Right lobe of liver (tissue), 6 donors: ENCODE measurements around the gene NASP. TPM values are rescaled to one million over a fixed set of nuclear protein-coding genes. Genes with fewer than 3 reads are reported as not detected.
A peak's percentile ranks its signal among the peaks of the same experiment; 100 is the strongest.

Experiments used
- ATAC-seq, 4 donors: fragments of 200-7000 bp; cut with Tn5 transposase; one replicate each; pipeline ENCODE4 v1.9.1; 2020; ENCODE audit warnings: mild to moderate bottlenecking in 4 of 4, moderate library complexity in 4 of 4
- DNase-seq, 3 donors: peaks; one replicate each; pipeline ENCODE4 v3.0.0-alpha.2; 2020
- H3K27ac ChIP-seq, 3 donors: fragments of 200-600 bp; one replicate each; pipeline ENCODE4 v1.8.0; 2022
- H3K27me3 ChIP-seq, 2 donors: fragments of 200-600 bp; one replicate each; pipeline ENCODE4 v1.8.0; 2022
- H3K36me3 ChIP-seq, 4 donors: fragments of 200-600 bp; sonication (generic) in 1 of 4; one replicate each; pipeline versions ENCODE4 v1.5.1 to v1.8.0; 2017 to 2022; ENCODE audit warnings: control low read depth in 1 of 4
- H3K4me1 ChIP-seq, 4 donors: fragments of 200-600 bp; sonication (generic) in 1 of 4; one replicate each; pipeline versions ENCODE4 v1.5.1 to v1.8.0; 2017 to 2022; ENCODE audit warnings: control low read depth in 1 of 4
- H3K4me3 ChIP-seq, 3 donors: fragments of 200-600 bp; one replicate each; pipeline ENCODE4 v1.8.0; 2022
- H3K9me3 ChIP-seq, 4 donors: fragments of 200-600 bp; sonication (generic) in 1 of 4; one replicate each; pipeline versions ENCODE4 v1.5.1 to v1.8.0; 2017 to 2022; ENCODE audit warnings: control low read depth in 1 of 4
- CTCF ChIP-seq, 4 donors: fragments of 200-600 bp in 3 of 4; fragments of 450-650 bp in 1 of 4; IDR thresholded peaks; one replicate each; pipeline versions ENCODE4 v1.5.1 to v1.8.0; 2016 to 2022; ENCODE audit warnings: antibody characterized with exemption in 4 of 4, mild to moderate bottlenecking in 2 of 4
- POLR2A ChIP-seq: fragments of 450-650 bp; IDR thresholded peaks from one replicate; pipeline ENCODE4 v1.6.1; 2017; ENCODE audit warnings: antibody characterized with exemption, mild to moderate bottlenecking
- WGBS: methylation state at CpG from one replicate; pipeline ENCODE4 v1.1.6; 2018; ENCODE audit warnings: low coverage, low lambda C conversion rate; ENCODE audit not compliant: insufficient coverage; ENCODE audit errors: missing lambda C conversion rate; 5-methylcytosine and 5-hydroxymethylcytosine counted together
- intact Hi-C, 2 donors: fragments of 100-400 bp; cut with DNase I; formaldehyde crosslinking; loops; one replicate each; pipeline versions ENCODE4 v1.11.2 to v1.14.1; 2022
- total RNA-seq, 6 experiments: library from RNA; depleted of rRNA in 2 of 6; stranded (reverse); fragments of >200 nt in 2 of 6; fragmentation: NEBNext Ultra II Directional in 3 of 6; extraction: Animal tissue kit (Norgen Biotek cat#: 25700) in 3 of 6; gene quantifications; one replicate each; pipeline versions ENCODE4 v1.1.0 to v1.2.4, GENCODE V29; 2016 to 2023
- donor health status: DM: no; HTN: yes; CAD: no.
- donor health status: DM: no; HTN: no; CAD: no.
- donor health status: DM: no; HTN: no; CAD: no.
- donor health status: DM: no; HTN: yes; CAD: no.
- donor health status: DM: no; HTN: yes; CAD: no.

NASP gene
- total RNA-seq, 6 experiments from 2014 or later: 21.8 to 31.9 (median 26.1) TPM

- 0% methylated on average over 22 of the region's 59 CpGs for WGBS
- Histone ChIP-seq H3K36me3 (no peaks in the 10 kb centered on the region), H3K9me3 (no peaks in the 10 kb centered on the region), H3K27me3 (no peaks in the 10 kb centered on the region), H3K4me1 (peaks cover 0 to 9% (median 3%) of the 10 kb centered on the region in 4 donors), H3K4me3 (peak overlapping the region; percentile 85 to 97 (median 94)), H3K27ac (peak overlapping the region; percentile 79 to 93 (median 87))
- intact Hi-C loops: no loop called here
- DNase-seq: peak; percentile 91
- ATAC-seq: peak; percentile 73 to 81 (median 76)
- TF ChIP-seq POLR2A: no peak
- TF ChIP-seq CTCF (IDR thresholded peaks at IDR 0.05): no peak
Measured at GRCh38 chr1:45584351-45585109, 689 bp downstream of the NASP start.

GRCh38 chr1:45585110-45585426 is 1.2 kb downstream of the NASP start:
- ATAC-seq (no peak), DNase-seq (no peak)
- Histone ChIP-seq H3K27me3 (no peaks in the 10 kb centered on the region), H3K9me3 (no peaks in the 10 kb centered on the region), H3K4me3 (peak overlapping the region; percentile 85 to 97 (median 94)), H3K4me1 (peaks cover 0 to 15% (median 3%) of the 10 kb centered on the region in 4 donors), H3K36me3 (no peaks in the 10 kb centered on the region), H3K27ac (no peak overlapping the region)
- 0% methylated on average over 5 of the region's 5 CpGs for WGBS
- TF ChIP-seq CTCF (IDR thresholded peaks at IDR 0.05): no peak
- no peak for TF ChIP-seq POLR2A
- intact Hi-C loops: no loop called here

- no peak for DNase-seq
- intact Hi-C loops: no loop called here
- H3K27ac ChIP-seq: no peak overlapping the region
- ATAC-seq: no peak
- no peaks in the 10 kb centered on the region for H3K9me3 ChIP-seq
- TF ChIP-seq POLR2A (no peak), CTCF (IDR thresholded peaks at IDR 0.05) (no peak)
- no peaks in the 10 kb centered on the region for H3K27me3 ChIP-seq
- WGBS: 13% methylated on average over 5 of the region's 7 CpGs
- no peaks in the 10 kb centered on the region for H3K36me3 ChIP-seq
- peak overlapping the region; percentile 85 to 97 (median 94) for H3K4me3 ChIP-seq
- peaks cover 0 to 15% (median 3%) of the 10 kb centered on the region in 4 donors for H3K4me1 ChIP-seq
Measured at GRCh38 chr1:45585496-45586075, 1.7 kb downstream of the NASP start.

GRCh38 chr1:45586769-45587168 is 2.9 kb downstream of the NASP start:
- Histone ChIP-seq H3K4me3 (no peak overlapping the region), H3K27ac (no peak overlapping the region), H3K9me3 (no peaks in the 10 kb centered on the region), H3K27me3 (no peaks in the 10 kb centered on the region), H3K36me3 (peaks cover 0 to under 1% (median 0%) of the 10 kb centered on the region in 4 donors), H3K4me1 (peaks cover 0 to 15% (median 3%) of the 10 kb centered on the region in 4 donors)
- intact Hi-C loops: no loop called here
- DNase-seq: no peak
- TF ChIP-seq POLR2A (no peak), CTCF (IDR thresholded peaks at IDR 0.05) (no peak)
- WGBS: 47% methylated on average over 3 of the region's 4 CpGs
- no peak for ATAC-seq
